ENCODE measurements around the gene TBC1D12. TPM values are rescaled to one million over a fixed set of nuclear protein-coding genes. Genes with fewer than 3 reads are reported as not detected.

TBC1D12 gene
- total and polyA plus RNA-seq, 8 donors, result 4.1 to 9.2 (median 5.5) TPM

DNA sequence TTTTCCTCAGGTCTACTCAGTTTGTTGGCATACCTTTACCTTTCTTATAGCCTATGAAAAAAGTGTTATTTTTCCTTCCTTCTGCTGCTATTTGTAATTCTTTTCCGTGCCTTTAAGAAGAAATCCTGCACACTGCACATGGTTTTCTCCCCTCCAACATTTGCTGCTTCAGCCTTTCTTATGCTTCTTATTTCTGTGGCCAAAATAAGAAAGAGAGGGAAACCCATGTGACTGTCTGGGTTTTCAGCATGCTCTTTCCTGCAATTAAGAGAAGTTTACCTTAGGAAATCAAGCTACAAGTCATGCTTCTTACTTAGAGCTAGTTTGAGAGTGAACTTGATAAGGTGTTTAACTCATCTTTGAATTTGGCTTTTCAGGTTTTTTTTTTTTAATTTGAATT, 11.0 kb downstream of the TBC1D12 start:
- Histone ChIP-seq H3K27ac (no peak overlapping the region), H3K36me3 (no peaks in the 10 kb centered on the region), H3K4me3 (no peak overlapping the region), H3K27me3 (no peaks in the 10 kb centered on the region), H3K4me1 (peaks cover 6 to 18% (median 6%) of the 10 kb centered on the region in 3 donors), H3K9me3 (no peaks in the 10 kb centered on the region)
- intact Hi-C loops (cut with DNase I), result no loop called here
- TF ChIP-seq, protein P1, sequence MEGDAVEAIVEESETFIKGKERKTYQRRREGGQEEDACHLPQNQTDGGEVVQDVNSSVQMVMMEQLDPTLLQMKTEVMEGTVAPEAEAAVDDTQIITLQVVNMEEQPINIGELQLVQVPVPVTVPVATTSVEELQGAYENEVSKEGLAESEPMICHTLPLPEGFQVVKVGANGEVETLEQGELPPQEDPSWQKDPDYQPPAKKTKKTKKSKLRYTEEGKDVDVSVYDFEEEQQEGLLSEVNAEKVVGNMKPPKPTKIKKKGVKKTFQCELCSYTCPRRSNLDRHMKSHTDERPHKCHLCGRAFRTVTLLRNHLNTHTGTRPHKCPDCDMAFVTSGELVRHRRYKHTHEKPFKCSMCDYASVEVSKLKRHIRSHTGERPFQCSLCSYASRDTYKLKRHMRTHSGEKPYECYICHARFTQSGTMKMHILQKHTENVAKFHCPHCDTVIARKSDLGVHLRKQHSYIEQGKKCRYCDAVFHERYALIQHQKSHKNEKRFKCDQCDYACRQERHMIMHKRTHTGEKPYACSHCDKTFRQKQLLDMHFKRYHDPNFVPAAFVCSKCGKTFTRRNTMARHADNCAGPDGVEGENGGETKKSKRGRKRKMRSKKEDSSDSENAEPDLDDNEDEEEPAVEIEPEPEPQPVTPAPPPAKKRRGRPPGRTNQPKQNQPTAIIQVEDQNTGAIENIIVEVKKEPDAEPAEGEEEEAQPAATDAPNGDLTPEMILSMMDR (IDR thresholded peaks at IDR 0.05), result no peak
- no peak for FAIRE-seq
- 55 to 67% methylated on average over 1 of the region's 1 CpG for WGBS, 2 donors
- ATAC-seq, result peak in 2 of 4 donors; percentile 27 to 63
- no peak for DNase-seq

DNA sequence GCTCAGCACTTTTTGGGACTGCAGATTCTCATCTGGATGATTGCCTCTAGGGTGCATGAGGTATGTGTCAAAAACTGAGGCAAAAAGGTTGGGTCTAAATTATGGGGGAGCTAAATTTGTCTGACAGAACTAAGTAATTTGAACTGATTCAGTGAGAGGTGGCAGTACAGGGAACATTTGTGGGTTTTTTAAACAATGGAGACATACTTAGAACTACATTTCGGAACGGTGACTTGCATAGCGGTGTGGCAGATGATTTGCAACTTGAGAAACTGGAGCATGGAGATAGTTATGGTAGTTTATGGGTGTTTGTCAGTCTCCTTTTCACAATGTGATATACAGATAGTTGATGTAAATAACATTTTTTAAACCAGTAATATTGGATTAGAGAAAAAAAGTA, 14.6 kb downstream of the TBC1D12 start:
- no peaks in the 10 kb centered on the region for H3K9me3 ChIP-seq
- H3K36me3 ChIP-seq, result no peaks in the 10 kb centered on the region
- TF ChIP-seq, protein P1 (IDR thresholded peaks at IDR 0.05), result no peak
- intact Hi-C loops (cut with DNase I), result no loop called here
- ATAC-seq (no peak), FAIRE-seq (no peak), DNase-seq (no peak)
- WGBS, 2 donors, result 90 to 93% methylated on average over 3 of the region's 3 CpGs
- H3K27ac ChIP-seq, result no peak overlapping the region
- H3K4me1 ChIP-seq, result peaks cover 0 to 12% (median 6%) of the 10 kb centered on the region in 3 donors
- no peak overlapping the region for H3K4me3 ChIP-seq
- no peaks in the 10 kb centered on the region for H3K27me3 ChIP-seq

DNA sequence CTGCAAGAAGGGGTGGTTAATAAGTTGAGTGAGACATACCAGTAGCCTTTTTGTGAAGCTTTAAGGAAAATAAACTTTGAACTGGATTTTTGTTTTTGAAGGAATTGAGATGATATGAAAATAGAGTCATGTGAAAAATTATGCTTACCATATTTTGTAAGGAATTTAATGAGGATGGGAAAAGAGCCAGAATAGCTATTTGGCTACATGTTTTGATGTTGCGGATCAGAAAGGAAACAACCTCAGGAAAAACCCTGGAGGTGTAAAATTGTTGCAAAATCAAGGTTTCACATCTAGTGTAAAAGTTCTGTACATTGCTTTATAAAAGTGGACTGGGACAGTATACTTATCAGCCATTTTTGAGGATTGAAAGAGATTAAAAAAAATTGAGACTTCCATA, 15.0 kb downstream of the TBC1D12 start:
- H3K4me3 ChIP-seq, result no peak overlapping the region
- H3K27ac ChIP-seq, result no peak overlapping the region
- H3K27me3 ChIP-seq, result no peaks in the 10 kb centered on the region
- no peaks in the 10 kb centered on the region for H3K36me3 ChIP-seq
- WGBS, 2 donors, result 85 to 89% methylated on average over 1 of the region's 1 CpG
- FAIRE-seq (no peak), ATAC-seq (no peak), DNase-seq (no peak)
- H3K4me1 ChIP-seq, result peaks cover 0 to 12% (median 6%) of the 10 kb centered on the region in 3 donors
- intact Hi-C loops (cut with DNase I), result no loop called here
- no peaks in the 10 kb centered on the region for H3K9me3 ChIP-seq
- TF ChIP-seq, protein P1 (IDR thresholded peaks at IDR 0.05), result no peak

DNA sequence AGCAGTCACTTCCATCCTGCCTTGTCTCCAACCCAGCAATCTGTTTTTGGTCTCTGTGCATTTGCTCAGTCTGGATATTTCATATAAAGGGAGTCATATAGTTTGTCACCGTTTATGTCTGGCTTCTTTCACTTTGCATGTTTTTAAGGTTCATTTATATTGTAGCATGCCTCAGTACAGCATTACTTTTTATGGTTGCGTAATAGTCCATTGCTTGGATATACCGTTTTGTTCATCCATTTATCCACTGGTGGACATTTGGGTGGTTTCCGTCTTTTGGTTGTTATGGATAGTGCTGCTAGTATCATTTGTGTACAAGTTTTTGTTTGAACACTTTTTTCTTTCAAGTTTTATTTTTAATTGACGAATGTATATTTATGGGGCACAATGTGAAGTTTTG, 18.2 kb downstream of the TBC1D12 start:
- WGBS, 2 donors, result 94 to 95% methylated on average over 5 of the region's 5 CpGs
- H3K36me3 ChIP-seq, result no peaks in the 10 kb centered on the region
- ATAC-seq (no peak), FAIRE-seq (no peak), DNase-seq (no peak)
- no peaks in the 10 kb centered on the region for H3K9me3 ChIP-seq
- H3K27me3 ChIP-seq, result no peaks in the 10 kb centered on the region
- TF ChIP-seq, protein P1 (IDR thresholded peaks at IDR 0.05), result no peak
- H3K4me3 ChIP-seq, result no peak overlapping the region
- intact Hi-C loops (cut with DNase I), result no loop called here
- H3K27ac ChIP-seq, result no peak overlapping the region
- H3K4me1 ChIP-seq, result peaks cover 0 to 9% (median 0%) of the 10 kb centered on the region in 3 donors

DNA sequence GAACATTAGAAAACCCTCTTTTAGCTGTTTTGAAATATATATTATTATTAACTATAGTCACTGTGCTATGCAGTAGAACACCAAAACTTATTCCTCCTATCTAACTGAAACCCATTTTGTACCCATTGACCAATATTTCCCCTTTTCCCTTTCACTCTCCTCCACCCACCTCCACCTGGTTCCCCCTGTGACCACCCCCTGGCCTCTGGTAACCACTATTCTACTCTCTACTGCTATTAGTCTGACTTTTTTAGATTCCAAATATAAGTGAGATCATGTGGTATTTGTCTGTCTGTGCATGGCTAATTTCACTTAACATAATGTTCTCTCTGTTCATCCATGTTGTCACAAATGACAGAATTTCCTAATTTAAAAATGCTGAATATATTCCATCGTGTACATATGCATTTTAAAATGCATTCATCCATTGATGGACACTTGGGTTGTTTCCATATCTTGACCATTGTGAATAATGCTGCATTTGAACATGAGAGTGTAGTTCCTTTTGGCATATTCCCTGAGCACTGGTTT, 18.7 kb downstream of the TBC1D12 start:
- Histone ChIP-seq H3K4me1 (peaks cover 0 to 5% (median 0%) of the 10 kb centered on the region in 3 donors), H3K27ac (no peak overlapping the region), H3K27me3 (no peaks in the 10 kb centered on the region), H3K9me3 (no peaks in the 10 kb centered on the region), H3K4me3 (no peak overlapping the region), H3K36me3 (no peaks in the 10 kb centered on the region)
- TF ChIP-seq, protein P1 (IDR thresholded peaks at IDR 0.05), result no peak
- 44 to 58% methylated on average over 1 of the region's 1 CpG for WGBS, 2 donors
- intact Hi-C loops (cut with DNase I), result no loop called here
- DNase-seq (no peak), ATAC-seq (no peak), FAIRE-seq (no peak)
